Esophagus (tissue), 2 donors: Measurements from ENCODE around the gene HMGA1. TPM values are rescaled to one million over a fixed set of nuclear protein-coding genes. Genes with fewer than 3 reads are reported as not detected.
A peak's percentile ranks its signal among the peaks of the same experiment; 100 is the strongest.

ENCODE experiments used
- H3K27ac ChIP-seq, 2 donors: one replicate each; pipeline ENCODE4 v1.5.1; 2013; ENCODE audit warnings: low read depth in 2 of 2, mild to moderate bottlenecking in 2 of 2, inconsistent platforms in 1 of 2, low read length in 1 of 2, moderate library complexity in 1 of 2
- H3K27me3 ChIP-seq, 2 donors: one replicate each; pipeline ENCODE4 v1.6.1; 2013; ENCODE audit warnings: low read length in 2 of 2, control low read depth in 1 of 2, mild to moderate bottlenecking in 1 of 2; ENCODE audit not compliant: insufficient read depth in 2 of 2, control insufficient read depth in 1 of 2
- H3K36me3 ChIP-seq, 2 donors: one replicate each; pipeline ENCODE4 v1.6.1; 2013; ENCODE audit warnings: low read length in 1 of 2; ENCODE audit not compliant: control insufficient read depth in 2 of 2, insufficient read depth in 2 of 2
- H3K4me1 ChIP-seq, 2 donors: one replicate each; pipeline ENCODE4 v1.6.1; 2013; ENCODE audit warnings: low read length in 1 of 2; ENCODE audit not compliant: control insufficient read depth in 2 of 2, insufficient read depth in 2 of 2
- H3K4me3 ChIP-seq, 2 donors: one replicate each; pipeline ENCODE4 v1.5.1; 2013; ENCODE audit warnings: low read length in 2 of 2, mild to moderate bottlenecking in 2 of 2, low read depth in 1 of 2, moderate library complexity in 1 of 2
- H3K9me3 ChIP-seq, 2 donors: one replicate each; pipeline ENCODE4 v1.6.1; 2013; ENCODE audit warnings: mild to moderate bottlenecking in 2 of 2, low read depth in 1 of 2, low read length in 1 of 2, moderate library complexity in 1 of 2; ENCODE audit not compliant: control insufficient read depth in 2 of 2, insufficient read depth in 1 of 2
- WGBS, 2 donors: extraction: QIAGEN DNeasy Blood & Tissue Kit; methylation state at CpG; one replicate each; pipeline ENCODE4 v1.1.7; 2013; 5-methylcytosine and 5-hydroxymethylcytosine counted together
- polyA plus RNA-seq, 2 donors: library from polyadenylated mRNA; stranded (reverse); fragments of 200-250 nt; gene quantifications; one replicate each; pipeline ENCODE4 v1.2.3, GENCODE V29; 2013
- donor health status: healthy with polysubstance abuse.
- donor health status: Bipolar disorder and iron deficiency.

The HMGA1 gene
- polyA plus RNA-seq, result 100 to 1,000 TPM; 202 to 211 TPM

- Histone ChIP-seq H3K27me3 (no peaks in the 10 kb centered on the region), H3K9me3 (no peaks in the 10 kb centered on the region), H3K4me1 (peaks cover 2 to 4% of the 10 kb centered on the region in 2 donors), H3K27ac (peak within 1 kb of the TSS; percentile 96 to 98), H3K36me3 (peaks cover 4 to 9% of the 10 kb centered on the region in 2 donors), H3K4me3 (peak within 1 kb of the TSS; percentile 75 to 81)
- WGBS, 2 donors, result 1 to 2% methylated on average over 73 to 91 of the region's 91 CpGs
Measured at GRCh38 chr6:34236443-34237315, at the start of gene HMGA1. TSS of gene HMGA1 (plus strand) at chr6:34236873. CDS start at chr6:34240781, 3,908 bp downstream.

GRCh38 chr6:34189806-34190503, 46.7 kb upstream of the HMGA1 start:
- H3K27me3 ChIP-seq, result no peaks in the 10 kb centered on the region
- H3K36me3 ChIP-seq, result no peaks in the 10 kb centered on the region
- no peaks in the 10 kb centered on the region for H3K9me3 ChIP-seq
- no peak overlapping the region for H3K27ac ChIP-seq
- H3K4me3 ChIP-seq, result no peak overlapping the region
- 83 to 84% methylated on average over 12 of the region's 12 CpGs for WGBS, 2 donors
- no peaks in the 10 kb centered on the region for H3K4me1 ChIP-seq

- Histone ChIP-seq H3K4me3 (no peak overlapping the region), H3K4me1 (no peaks in the 10 kb centered on the region), H3K9me3 (no peaks in the 10 kb centered on the region), H3K27ac (no peak overlapping the region), H3K36me3 (no peaks in the 10 kb centered on the region), H3K27me3 (no peaks in the 10 kb centered on the region)
- WGBS, 2 donors, result 82 to 88% methylated on average over 14 of the region's 14 CpGs
Measured at GRCh38 chr6:34190504-34191122, 46.1 kb upstream of the HMGA1 start.

GRCh38 chr6:34194772-34195171, 41.9 kb upstream of the HMGA1 start:
- 92% methylated on average over 3 of the region's 3 CpGs for WGBS, 2 donors
- Histone ChIP-seq H3K9me3 (no peaks in the 10 kb centered on the region), H3K27ac (no peak overlapping the region)

GRCh38 chr6:34195726-34196115, 41.0 kb upstream of the HMGA1 start:
- 46 to 56% methylated on average over 7 of the region's 7 CpGs for WGBS, 2 donors
- no peaks in the 10 kb centered on the region for H3K9me3 ChIP-seq
- peaks cover 0 to 6% of the 10 kb centered on the region in 2 donors for H3K4me1 ChIP-seq
- no peak overlapping the region for H3K4me3 ChIP-seq
- no peaks in the 10 kb centered on the region for H3K27me3 ChIP-seq
- H3K36me3 ChIP-seq, result no peaks in the 10 kb centered on the region
- H3K27ac ChIP-seq, result no peak overlapping the region

More at GRCh38 chr6:34194772-34195171, 41.9 kb upstream of the HMGA1 start:
- no peak overlapping the region for H3K4me3 ChIP-seq
- H3K4me1 ChIP-seq, result peaks cover 0 to 4% of the 10 kb centered on the region in 2 donors
- H3K27me3 ChIP-seq, result no peaks in the 10 kb centered on the region
- H3K36me3 ChIP-seq, result no peaks in the 10 kb centered on the region

- H3K27me3 ChIP-seq, result no peaks in the 10 kb centered on the region
- H3K9me3 ChIP-seq, result no peaks in the 10 kb centered on the region
- WGBS, 2 donors, result 4 to 5% methylated on average over 54 of the region's 54 CpGs
- H3K4me3 ChIP-seq, result peak overlapping the region; percentile 56 to 66
- peaks cover 0 to 6% of the 10 kb centered on the region in 2 donors for H3K4me1 ChIP-seq
- peak overlapping the region; percentile 28 to 29 for H3K27ac ChIP-seq
- H3K36me3 ChIP-seq, result no peaks in the 10 kb centered on the region
Measured at GRCh38 chr6:34196116-34196832, 40.4 kb upstream of the HMGA1 start.

GRCh38 chr6:34196833-34197195, 39.9 kb upstream of the HMGA1 start:
- H3K36me3 ChIP-seq, result no peaks in the 10 kb centered on the region
- H3K27me3 ChIP-seq, result no peaks in the 10 kb centered on the region
- WGBS, 2 donors, result 57 to 69% methylated on average over 5 to 10 of the region's 10 CpGs
- H3K9me3 ChIP-seq, result no peaks in the 10 kb centered on the region
- no peak overlapping the region for H3K27ac ChIP-seq
- H3K4me3 ChIP-seq, result peak overlapping the region; percentile 56 to 66
- peaks cover 0 to 6% of the 10 kb centered on the region in 2 donors for H3K4me1 ChIP-seq

GRCh38 chr6:34200340-34200971, 36.2 kb upstream of the HMGA1 start:
- peaks cover 0 to 6% of the 10 kb centered on the region in 2 donors for H3K4me1 ChIP-seq
- H3K4me3 ChIP-seq, result no peak overlapping the region
- no peak overlapping the region for H3K27ac ChIP-seq
- H3K36me3 ChIP-seq, result no peaks in the 10 kb centered on the region
- no peaks in the 10 kb centered on the region for H3K27me3 ChIP-seq
- no peaks in the 10 kb centered on the region for H3K9me3 ChIP-seq
- WGBS, 2 donors, result 63 to 68% methylated on average over 5 of the region's 5 CpGs
